Measurements from ENCODE around the gene TEDC1.

Gene TEDC1

DNA sequence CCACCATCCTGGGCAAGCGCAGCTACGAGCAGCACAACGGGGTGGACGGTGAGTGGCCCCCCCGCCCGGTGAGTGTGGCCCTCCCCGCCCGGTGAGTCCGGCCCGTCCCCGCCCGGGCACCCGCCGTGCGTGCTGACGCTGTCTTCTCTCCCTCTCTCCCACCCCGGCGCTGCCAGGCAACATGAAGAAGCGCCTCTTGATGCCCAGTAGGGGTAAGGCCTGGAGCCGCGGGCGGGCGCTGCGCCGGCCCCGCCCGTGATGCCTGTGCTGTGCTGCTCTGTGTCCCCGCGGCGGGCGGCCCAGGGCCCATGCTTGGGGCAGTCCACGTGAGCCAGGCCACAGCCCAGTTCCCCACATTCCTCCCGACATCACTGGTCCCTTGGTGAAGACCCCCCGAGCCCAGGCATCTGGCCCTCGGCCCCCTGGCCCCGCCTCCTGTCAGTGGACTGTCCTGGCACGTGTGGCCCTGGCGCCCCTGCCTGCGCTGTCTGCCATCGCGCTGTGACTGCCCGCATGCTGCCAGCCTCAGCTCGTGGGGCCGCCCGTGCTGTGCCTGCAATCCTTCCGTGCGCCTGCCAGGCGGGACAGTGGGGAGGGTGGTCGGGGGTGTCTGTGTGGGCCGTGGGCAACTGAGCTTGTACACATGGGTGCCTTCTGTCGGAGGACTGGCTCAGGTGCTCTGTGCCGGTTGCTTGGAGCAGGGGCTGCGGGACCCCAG, 24.4 kb upstream of the TEDC1 start:
- Histone ChIP-seq H3K36me3 (ENCODE audit: insufficient read depth, low read length) (no peaks in the 10 kb centered on the region; the same call in none of the 2 replicates), H3K9ac (ENCODE audit: low read depth, low read length) (no peak overlapping the region), H3K9me3 (ENCODE audit: control insufficient read depth, insufficient read depth, low read length) (no peaks in the 10 kb centered on the region), H3K4me1 (ENCODE audit: insufficient read depth, low read length) (peaks cover 10% of the 10 kb centered on the region; the same call in 1 of the 2 replicates)

DNA sequence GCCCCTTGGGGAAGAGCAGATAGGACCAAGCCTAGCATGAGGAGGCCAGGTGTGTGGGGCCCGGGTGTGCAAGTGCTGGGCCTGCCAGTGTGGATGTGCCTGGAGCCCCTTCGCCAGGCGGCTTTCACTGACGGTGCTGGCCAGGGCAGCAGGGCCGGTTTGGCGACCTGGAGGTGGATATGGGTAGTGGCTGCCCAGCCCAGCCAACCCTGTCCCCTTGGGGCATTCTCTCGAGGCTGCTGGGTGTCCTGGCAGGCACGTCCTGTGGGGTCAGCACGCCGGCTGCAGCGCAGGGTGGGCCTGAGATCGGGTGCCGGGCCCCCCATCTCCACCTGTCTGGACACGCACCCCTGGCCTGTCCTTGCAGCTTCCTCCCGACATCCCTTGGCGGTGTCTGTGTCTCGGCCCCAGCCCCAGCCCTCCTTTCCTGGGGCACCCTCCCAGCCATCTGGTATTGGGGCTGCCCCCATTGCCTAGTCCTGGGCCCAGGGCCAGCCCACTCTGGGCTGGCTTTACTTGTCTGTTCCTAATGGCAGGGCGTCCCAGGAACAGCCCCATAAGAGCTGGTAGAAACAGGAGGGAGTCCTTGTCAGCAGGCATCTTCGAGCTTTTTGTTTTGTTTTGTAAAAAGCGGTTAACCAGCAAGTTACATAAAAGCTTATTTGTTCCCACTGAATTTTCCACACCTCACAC, 23.7 kb upstream of the TEDC1 start:
- no peaks in the 10 kb centered on the region; the same call in none of the 2 replicates for H3K36me3 ChIP-seq (ENCODE audit: insufficient read depth, low read length)
- H3K4me1 ChIP-seq (ENCODE audit: insufficient read depth, low read length), result peaks cover 10% of the 10 kb centered on the region; the same call in 1 of the 2 replicates
- no peak overlapping the region for H3K9ac ChIP-seq (ENCODE audit: low read depth, low read length)
- H3K9me3 ChIP-seq (ENCODE audit: control insufficient read depth, insufficient read depth, low read length), result no peaks in the 10 kb centered on the region

DNA sequence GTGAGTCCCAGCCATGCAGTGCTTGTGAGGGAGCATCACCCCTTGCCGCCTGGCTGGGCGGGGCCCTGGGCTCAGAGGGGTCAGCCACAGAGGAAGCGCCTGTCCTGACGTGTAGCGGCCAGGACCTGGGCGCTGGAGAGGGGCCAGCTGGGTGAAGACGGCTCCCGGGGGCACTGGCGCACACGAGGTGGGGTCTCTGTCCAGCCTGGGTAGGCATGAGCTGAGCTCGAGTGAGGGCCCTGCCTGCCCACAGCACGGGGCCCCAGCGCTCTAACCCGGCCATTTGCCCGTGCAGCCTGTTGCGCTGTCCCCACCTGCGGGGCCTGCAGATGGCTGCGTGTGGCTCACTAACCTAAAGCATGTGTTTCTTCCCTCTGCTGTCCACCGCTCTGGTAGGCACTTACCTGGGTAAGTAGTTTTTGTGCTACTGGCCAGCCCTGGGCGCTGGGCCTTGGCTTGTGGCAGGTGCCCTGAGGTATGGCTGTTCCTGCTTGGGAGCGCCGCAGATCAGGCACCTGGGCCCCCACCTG, 23.0 kb upstream of the TEDC1 start:
- Histone ChIP-seq H3K9ac (ENCODE audit: low read depth, low read length) (no peak overlapping the region), H3K36me3 (ENCODE audit: insufficient read depth, low read length) (no peaks in the 10 kb centered on the region; the same call in none of the 2 replicates), H3K4me1 (ENCODE audit: insufficient read depth, low read length) (peaks cover 10% of the 10 kb centered on the region; the same call in 1 of the 2 replicates)

DNA sequence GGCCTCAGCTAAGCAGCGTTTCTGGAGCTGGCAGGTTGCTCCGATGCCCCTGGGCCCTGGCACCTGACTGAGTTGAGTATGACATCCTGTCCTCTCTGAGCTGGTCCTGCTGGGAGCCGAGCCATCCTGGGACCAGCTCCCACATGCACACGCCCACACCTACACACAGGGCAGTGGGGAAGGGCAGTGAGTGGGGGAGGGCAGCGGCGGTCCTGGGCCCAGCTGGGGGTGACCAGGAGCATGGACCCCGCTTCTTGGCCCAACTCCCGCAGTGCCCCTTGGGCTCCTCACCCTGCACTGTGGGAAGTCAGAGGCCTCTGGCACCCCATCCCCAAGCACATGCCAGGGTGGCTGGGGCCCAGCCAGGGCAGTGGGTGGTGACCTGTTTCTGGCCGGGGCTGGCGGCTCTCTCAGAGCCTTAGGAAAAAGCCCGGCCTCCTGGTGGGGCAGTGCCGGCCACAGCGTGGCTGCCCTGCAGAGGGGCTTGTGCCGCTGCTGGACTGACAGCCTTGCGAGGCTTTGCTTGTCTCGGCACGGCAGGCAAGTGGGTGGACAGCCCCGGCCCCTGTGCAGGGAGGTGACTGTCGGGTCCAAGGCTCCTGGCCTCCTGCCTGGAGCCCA, 22.3 kb upstream of the TEDC1 start:
- Histone ChIP-seq H3K36me3 (ENCODE audit: insufficient read depth, low read length) (no peaks in the 10 kb centered on the region; the same call in none of the 2 replicates), H3K4me1 (ENCODE audit: insufficient read depth, low read length) (peaks cover 10% of the 10 kb centered on the region; the same call in 1 of the 2 replicates), H3K9ac (ENCODE audit: low read depth, low read length) (no peak overlapping the region), H3K9me3 (ENCODE audit: control insufficient read depth, insufficient read depth, low read length) (no peaks in the 10 kb centered on the region)

More for the DNA sequence above, 23.0 kb upstream of the TEDC1 start:
- H3K9me3 ChIP-seq (ENCODE audit: control insufficient read depth, insufficient read depth, low read length), result no peaks in the 10 kb centered on the region

DNA sequence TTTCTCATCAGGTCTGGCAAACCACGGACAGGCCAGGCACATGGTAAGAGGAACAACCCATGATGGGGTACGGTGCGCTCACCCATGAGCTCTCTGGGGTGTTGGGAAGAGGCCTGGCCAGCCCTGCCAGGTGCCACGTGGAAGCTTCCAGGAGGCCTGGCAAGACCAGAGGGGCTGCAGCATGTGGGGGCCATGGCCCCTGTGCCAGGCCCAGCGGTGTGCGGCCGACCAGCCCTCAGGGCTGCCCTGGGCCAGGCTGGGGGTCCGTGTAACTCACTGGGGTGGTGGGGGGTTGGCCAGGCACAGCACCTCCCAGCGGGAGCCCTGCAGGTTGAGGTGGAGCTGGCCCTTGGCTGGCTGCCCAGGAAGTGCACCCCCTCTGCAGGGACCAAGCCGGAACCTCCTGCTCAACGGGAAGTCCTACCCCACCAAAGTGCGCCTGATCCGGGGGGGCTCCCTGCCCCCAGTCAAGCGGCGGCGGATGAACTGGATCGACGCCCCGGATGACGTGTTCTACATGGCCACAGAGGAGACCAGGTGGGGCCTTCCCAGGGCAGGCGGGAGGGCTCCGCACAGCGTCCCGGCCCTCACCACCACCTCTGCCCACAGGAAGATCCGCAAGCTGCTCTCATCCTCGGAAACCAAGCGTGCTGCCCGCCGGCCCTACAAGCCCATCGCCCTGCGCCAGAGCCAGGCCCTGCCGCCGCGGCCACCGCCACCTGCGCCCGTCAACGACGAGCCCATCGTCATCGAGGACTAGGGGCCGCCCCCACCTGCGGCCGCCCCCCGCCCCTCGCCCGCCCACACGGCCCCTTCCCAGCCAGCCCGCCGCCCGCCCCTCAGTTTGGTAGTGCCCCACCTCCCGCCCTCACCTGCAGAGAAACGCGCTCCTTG, 21.3 kb upstream of the TEDC1 start:
- Histone ChIP-seq H3K9me3 (ENCODE audit: control insufficient read depth, insufficient read depth, low read length) (no peaks in the 10 kb centered on the region), H3K36me3 (ENCODE audit: insufficient read depth, low read length) (no peaks in the 10 kb centered on the region; the same call in none of the 2 replicates), H3K9ac (ENCODE audit: low read depth, low read length) (no peak overlapping the region), H3K4me1 (ENCODE audit: insufficient read depth, low read length) (peaks cover 10% of the 10 kb centered on the region; the same call in 1 of the 2 replicates)

DNA sequence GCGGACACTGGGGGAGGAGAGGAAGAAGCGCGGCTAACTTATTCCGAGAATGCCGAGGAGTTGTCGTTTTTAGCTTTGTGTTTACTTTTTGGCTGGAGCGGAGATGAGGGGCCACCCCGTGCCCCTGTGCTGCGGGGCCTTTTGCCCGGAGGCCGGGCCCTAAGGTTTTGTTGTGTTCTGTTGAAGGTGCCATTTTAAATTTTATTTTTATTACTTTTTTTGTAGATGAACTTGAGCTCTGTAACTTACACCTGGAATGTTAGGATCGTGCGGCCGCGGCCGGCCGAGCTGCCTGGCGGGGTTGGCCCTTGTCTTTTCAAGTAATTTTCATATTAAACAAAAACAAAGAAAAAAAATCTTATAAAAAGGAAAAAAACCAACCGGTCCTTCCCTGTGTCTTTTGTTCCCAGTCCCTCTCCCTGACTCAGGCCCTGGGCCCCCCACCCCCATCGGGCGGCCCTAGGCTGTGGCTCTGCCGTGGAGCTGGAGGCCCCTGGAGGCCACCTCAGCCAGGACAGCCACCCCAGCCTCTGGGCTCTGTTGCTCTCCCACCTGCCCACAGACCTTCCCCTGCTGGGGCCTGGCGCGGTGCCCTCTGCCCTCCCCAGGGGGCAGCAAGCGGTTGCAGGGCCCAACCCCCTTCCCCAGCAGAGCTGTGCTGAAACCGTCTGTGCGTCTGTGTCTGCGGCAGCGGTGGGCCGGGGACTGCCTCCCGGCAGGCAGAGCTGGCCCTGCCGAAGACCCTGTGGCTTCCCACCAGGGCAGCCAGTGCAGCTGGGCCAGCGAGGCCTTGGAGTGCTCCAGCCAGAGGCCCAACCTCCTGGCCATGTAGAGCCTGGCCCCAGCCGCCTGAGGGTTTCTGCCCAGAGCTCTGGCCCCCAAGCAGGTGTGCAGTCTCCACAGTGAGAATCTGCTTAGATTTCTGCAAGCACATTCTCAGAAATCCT, 20.4 kb upstream of the TEDC1 start:
- Histone ChIP-seq H3K4me1 (ENCODE audit: insufficient read depth, low read length) (peaks cover 9% of the 10 kb centered on the region; the same call in 1 of the 2 replicates), H3K9me3 (ENCODE audit: control insufficient read depth, insufficient read depth, low read length) (no peaks in the 10 kb centered on the region), H3K9ac (ENCODE audit: low read depth, low read length) (no peak overlapping the region), H3K36me3 (ENCODE audit: insufficient read depth, low read length) (no peaks in the 10 kb centered on the region; the same call in none of the 2 replicates)

DNA sequence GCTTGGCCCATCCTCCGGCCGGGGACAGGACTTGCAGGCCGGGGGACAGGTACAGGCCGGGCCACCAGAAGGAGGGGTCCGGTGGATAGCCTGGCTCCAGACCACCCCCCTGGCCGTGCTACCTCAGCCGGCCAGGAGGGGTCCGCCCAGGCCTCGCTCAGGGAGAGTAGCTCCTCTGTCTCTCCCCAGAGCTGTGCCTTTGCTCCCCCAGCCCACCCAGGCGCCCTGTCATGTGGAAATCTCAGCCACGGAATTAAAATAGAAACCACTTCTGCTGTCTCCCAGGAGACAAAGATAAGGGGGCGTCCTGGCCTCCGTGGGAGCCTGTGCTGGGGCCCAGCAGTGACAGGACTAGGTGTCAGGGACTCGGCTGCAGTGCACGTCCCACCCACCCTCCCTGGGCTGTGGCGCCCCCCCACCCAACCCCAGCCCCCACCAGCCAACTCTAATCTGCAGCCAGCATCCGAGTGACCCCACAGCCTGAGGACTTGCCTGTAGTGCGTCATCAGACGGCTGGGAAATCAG, 19.7 kb upstream of the TEDC1 start:
- peaks cover 8% of the 10 kb centered on the region; the same call in 1 of the 2 replicates for H3K4me1 ChIP-seq (ENCODE audit: insufficient read depth, low read length)
- H3K9me3 ChIP-seq (ENCODE audit: control insufficient read depth, insufficient read depth, low read length), result no peaks in the 10 kb centered on the region
- H3K36me3 ChIP-seq (ENCODE audit: insufficient read depth, low read length), result no peaks in the 10 kb centered on the region; the same call in none of the 2 replicates
- H3K9ac ChIP-seq (ENCODE audit: low read depth, low read length), result no peak overlapping the region

DNA sequence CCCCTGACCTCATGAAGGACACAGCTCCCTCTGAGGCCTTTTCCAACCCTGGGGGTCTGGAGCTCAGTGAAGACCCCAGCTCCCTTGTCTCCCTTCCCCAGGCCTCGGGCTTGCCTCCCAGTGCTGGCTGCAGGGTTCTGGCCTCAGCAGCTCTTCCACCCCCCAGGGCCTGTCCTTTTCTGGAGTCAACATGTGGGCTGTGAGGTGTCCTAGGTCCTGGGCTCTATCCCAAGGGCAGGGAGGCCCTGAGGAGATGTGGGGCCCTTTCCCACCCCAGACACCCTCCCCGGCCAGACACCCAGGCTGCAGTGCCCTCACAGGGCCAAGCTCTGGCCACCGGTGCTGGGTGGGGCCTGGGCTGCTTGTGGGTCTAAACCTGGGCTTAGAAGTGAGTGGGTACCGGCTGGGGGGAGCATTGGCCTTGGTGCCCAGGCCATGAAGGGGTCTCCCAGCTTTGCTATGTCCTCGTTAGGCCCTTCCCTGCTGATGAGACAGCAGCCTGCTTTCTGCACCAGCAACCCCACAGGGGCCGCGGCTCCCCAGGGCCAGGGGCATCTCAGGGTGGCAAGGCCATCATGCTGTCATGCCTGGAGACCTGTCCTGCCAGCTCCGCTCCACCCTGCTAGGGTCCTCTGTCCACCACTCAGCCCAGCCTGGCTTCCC, 19.1 kb upstream of the TEDC1 start:
- no peaks in the 10 kb centered on the region for H3K9me3 ChIP-seq (ENCODE audit: control insufficient read depth, insufficient read depth, low read length)
- H3K36me3 ChIP-seq (ENCODE audit: insufficient read depth, low read length), result no peaks in the 10 kb centered on the region; the same call in none of the 2 replicates
- H3K9ac ChIP-seq (ENCODE audit: low read depth, low read length), result no peak overlapping the region
- H3K4me1 ChIP-seq (ENCODE audit: insufficient read depth, low read length), result peaks cover 14% of the 10 kb centered on the region; the same call in 1 of the 2 replicates

DNA sequence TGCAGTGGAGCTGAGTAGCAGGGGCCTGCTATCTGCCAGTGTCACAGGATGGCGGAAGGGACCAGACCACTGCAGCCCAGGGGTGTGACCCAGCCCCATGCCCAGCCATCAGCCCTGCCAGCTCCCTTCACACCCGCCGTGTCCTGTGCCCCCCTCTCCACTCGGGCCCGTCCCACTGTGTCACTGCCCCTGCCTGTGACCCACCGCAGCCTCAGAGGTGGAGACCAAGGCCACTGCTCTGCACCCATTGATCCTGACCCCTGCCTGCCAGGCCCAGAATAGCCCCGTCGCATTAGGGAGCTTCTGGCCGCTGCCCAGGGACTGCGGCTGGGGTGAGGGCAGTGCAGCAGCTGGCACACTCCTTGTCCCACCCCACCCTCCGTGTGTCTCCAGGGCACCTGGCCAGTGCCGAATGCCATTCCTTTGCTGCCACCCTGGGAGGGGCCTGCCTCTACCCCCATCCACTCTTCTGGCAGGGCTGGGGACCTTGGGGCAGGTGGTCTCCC, 18.5 kb upstream of the TEDC1 start:
- Histone ChIP-seq H3K36me3 (ENCODE audit: insufficient read depth, low read length) (no peaks in the 10 kb centered on the region; the same call in none of the 2 replicates), H3K9ac (ENCODE audit: low read depth, low read length) (no peak overlapping the region), H3K4me1 (ENCODE audit: insufficient read depth, low read length) (peaks cover 18% of the 10 kb centered on the region; the same call in 1 of the 2 replicates), H3K9me3 (ENCODE audit: control insufficient read depth, insufficient read depth, low read length) (no peaks in the 10 kb centered on the region)

DNA sequence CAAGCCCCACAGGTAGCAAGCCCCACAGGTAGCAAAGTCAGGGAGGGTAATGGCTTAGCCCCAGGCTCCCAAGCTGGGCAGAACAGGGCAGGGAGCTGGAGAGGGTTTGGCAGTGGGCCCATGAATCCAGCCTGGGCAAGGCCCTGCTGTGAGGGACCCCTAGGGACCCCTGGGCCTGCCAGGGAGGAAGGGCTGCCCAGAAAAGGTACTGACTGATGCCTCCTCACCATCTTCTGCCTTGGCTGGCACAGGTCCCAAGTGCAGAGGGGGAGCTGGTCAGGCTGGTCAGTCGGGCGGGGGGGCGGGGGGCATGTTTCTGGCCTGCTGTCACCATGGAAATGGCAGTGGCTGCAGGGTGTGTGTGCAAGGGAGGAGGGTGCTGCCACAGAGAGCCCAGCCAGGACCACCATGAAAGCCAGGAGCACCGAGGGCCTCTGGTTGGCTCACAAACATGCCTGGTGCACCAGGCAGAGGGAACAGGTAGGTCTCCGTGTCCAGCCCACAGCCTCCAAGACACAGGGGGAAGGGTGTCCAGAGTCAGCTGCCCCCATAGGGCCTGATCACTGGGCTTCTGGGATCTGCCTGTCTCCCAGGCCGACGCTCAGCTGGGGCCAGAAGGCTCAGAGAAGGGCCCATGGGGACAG, 17.9 kb upstream of the TEDC1 start:
- Histone ChIP-seq H3K9ac (ENCODE audit: low read depth, low read length) (peak overlapping the region; percentile 29; the same call in 1 of the 2 replicates), H3K36me3 (ENCODE audit: insufficient read depth, low read length) (no peaks in the 10 kb centered on the region; the same call in none of the 2 replicates), H3K9me3 (ENCODE audit: control insufficient read depth, insufficient read depth, low read length) (no peaks in the 10 kb centered on the region), H3K4me1 (ENCODE audit: insufficient read depth, low read length) (peaks cover 18% of the 10 kb centered on the region; the same call in 1 of the 2 replicates)

DNA sequence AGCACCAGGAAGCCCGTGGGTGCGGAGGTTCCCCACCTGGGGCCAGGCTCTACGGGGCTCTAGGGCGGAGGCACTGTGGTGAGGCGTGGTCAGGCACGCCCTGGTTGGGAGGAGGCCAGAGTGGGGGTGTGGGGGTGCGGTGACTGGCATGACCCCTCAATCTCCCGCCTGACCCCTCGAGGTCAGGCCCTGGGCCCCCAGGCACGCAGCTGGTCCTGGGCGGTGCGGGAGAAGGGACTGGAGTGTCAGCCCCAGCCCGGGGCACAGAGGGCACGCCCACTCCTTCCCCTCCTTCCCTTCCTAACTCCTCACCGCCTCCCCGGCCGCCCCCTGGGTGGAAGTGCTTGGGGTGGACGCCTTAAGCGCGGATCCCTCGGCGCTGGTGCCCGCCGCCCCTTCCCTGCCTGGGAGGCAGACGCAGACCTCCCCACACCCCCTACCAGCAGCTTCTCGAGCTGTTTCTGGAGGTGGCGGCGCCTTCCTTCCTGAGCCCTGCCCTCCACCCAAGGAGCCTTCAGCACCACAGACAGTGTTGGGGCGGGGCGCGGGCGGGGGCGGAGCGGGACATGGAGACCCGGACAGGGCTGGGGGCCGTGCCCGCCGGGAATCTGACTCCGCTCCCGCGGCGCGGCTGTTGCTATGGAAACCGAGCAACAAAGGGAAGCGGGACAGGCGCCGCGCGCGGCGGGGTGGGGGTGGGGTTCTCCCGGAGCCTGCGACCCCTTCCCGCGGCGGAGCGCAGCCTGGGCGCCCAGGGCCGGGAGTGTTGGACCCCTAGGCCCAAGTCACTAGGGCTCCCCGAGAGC, 17.2 kb upstream of the TEDC1 start:
- no peaks in the 10 kb centered on the region; the same call in 1 of the 2 replicates for H3K36me3 ChIP-seq (ENCODE audit: insufficient read depth, low read length)
- no peaks in the 10 kb centered on the region for H3K9me3 ChIP-seq (ENCODE audit: control insufficient read depth, insufficient read depth, low read length)
- H3K4me1 ChIP-seq (ENCODE audit: insufficient read depth, low read length), result peaks cover 18% of the 10 kb centered on the region; the same call in 1 of the 2 replicates
- peak overlapping the region; percentile 56; the same call in 1 of the 2 replicates for H3K9ac ChIP-seq (ENCODE audit: low read depth, low read length)

All from ES-I3 (cell line).